ENCODE measurements around the gene SUN3.

The SUN3 gene

DNA sequence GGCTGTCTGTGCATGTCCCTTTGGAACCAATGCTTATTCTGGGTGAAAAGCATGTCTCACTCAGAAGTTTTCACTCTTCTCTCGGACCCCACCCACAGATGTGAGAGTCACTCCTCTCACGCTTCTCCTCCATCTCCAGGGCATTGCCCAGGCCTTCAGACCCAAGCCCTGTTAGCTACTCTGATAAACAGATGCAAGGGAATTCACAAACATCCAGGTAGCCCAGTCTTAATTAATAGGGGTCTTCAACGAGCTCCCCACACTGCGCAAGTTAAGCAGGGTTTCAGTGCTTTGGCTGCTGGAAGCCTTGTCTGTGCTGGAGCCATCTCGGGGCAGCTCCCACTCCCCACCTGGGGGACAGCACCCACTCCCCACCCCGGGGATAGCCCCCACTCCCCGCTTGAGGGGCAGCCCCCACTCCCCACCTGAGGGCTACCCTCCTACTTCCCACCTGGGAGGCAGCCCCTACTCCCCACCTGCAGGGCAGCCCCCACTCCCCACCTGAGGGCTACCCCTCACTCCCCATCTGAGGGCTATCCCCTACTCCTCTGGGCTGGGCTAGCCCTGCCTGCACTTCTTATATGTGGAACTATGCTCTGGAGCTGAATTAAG is 89.4 kb downstream of the SUN3 start:
- H3K4me1 ChIP-seq (ENCODE audit: control insufficient read depth in 1 of 2, insufficient read depth in 1 of 2, low read depth in 1 of 2, low read length in 1 of 2) = peaks cover 17 to 18% of the 10 kb centered on the region in 2 experiments
- no peaks in the 10 kb centered on the region for H3K9me3 ChIP-seq
- no peak overlapping the region for H3K4me3 ChIP-seq (ENCODE audit: low read depth in 1 of 2, low read length in 1 of 2)
- TF ChIP-seq CTCF (IDR thresholded peaks at IDR 0.05) = no peak
- H3K27ac ChIP-seq = no peak overlapping the region
- no peaks in the 10 kb centered on the region for H3K27me3 ChIP-seq
- H3K36me3 ChIP-seq = no peaks in the 10 kb centered on the region

GRCh38 chr7:47938574-47939165 is 90.2 kb downstream of the SUN3 start:
- peaks cover 17 to 18% of the 10 kb centered on the region in 2 experiments for H3K4me1 ChIP-seq (ENCODE audit: control insufficient read depth in 1 of 2, insufficient read depth in 1 of 2, low read depth in 1 of 2, low read length in 1 of 2)
- H3K36me3 ChIP-seq = no peaks in the 10 kb centered on the region
- TF ChIP-seq CTCF (IDR thresholded peaks at IDR 0.05) = no peak
- H3K27ac ChIP-seq = no peak overlapping the region
- no peak overlapping the region for H3K4me3 ChIP-seq (ENCODE audit: low read depth in 1 of 2, low read length in 1 of 2)
- no peaks in the 10 kb centered on the region for H3K27me3 ChIP-seq
- no peaks in the 10 kb centered on the region for H3K9me3 ChIP-seq

GRCh38 chr7:47937711-47938573 is 91.0 kb downstream of the SUN3 start:
- Histone ChIP-seq H3K4me3 (ENCODE audit: low read depth in 1 of 2, low read length in 1 of 2) (no peak overlapping the region), H3K27me3 (no peaks in the 10 kb centered on the region), H3K4me1 (ENCODE audit: control insufficient read depth in 1 of 2, insufficient read depth in 1 of 2, low read depth in 1 of 2, low read length in 1 of 2) (peaks cover 17 to 18% of the 10 kb centered on the region in 2 experiments), H3K36me3 (no peaks in the 10 kb centered on the region), H3K27ac (no peak overlapping the region), H3K9me3 (no peaks in the 10 kb centered on the region)
- no peak for TF ChIP-seq CTCF (IDR thresholded peaks at IDR 0.05)

Data from neutrophil (primary cell).